Effector memory CD8-positive, alpha-beta T cell (primary cell): ENCODE results near the gene PRSS22.
"Not testable (repeated sequence)": the region's sequence is repeated elsewhere in the genome, so short reads cannot be mapped to it uniquely, and the experiment has no call there.

Experiments
- ATAC-seq: fragments of 150-1000 bp; cut with Tn5 transposase; replicated peaks from 2 replicates; pipeline ENCODE4 v1.10.0; 2021; ENCODE audit warnings: mild to moderate bottlenecking, moderate library complexity
- DNase-seq, 3 experiments: peaks; one replicate each; pipeline ENCODE4 v3.0.0; 2021
- H3K27ac Mint-ChIP-seq, 2 donors: one replicate each; pipeline ENCODE4 v1.8.0; 2022; ENCODE audit warnings: mild to moderate bottlenecking in 2 of 2, mixed read lengths in 2 of 2, moderate library complexity in 2 of 2
- H3K27me3 Mint-ChIP-seq, 2 donors: one replicate each; pipeline ENCODE4 v1.8.0; 2022; ENCODE audit warnings: mixed read lengths in 2 of 2
- H3K36me3 Mint-ChIP-seq: one replicate; pipeline ENCODE4 v1.8.0; 2022; ENCODE audit warnings: mild to moderate bottlenecking, moderate library complexity, mixed read lengths; ENCODE audit not compliant: insufficient read depth
- H3K4me1 Mint-ChIP-seq, 2 donors: one replicate each; pipeline ENCODE4 v1.8.0; 2022; ENCODE audit warnings: low read depth in 2 of 2, mixed read lengths in 2 of 2
- H3K4me3 Mint-ChIP-seq, 2 donors: one replicate each; pipeline ENCODE4 v1.8.0; 2022; ENCODE audit warnings: mild to moderate bottlenecking in 2 of 2, mixed read lengths in 2 of 2, moderate library complexity in 2 of 2
- H3K9me3 Mint-ChIP-seq, 2 donors: one replicate each; pipeline ENCODE4 v1.8.0; 2022; ENCODE audit warnings: mixed read lengths in 2 of 2
- total RNA-seq, 9 experiments: gene quantifications; one replicate each; lab custom pipeline; 2026; lab: John Stamatoyannopoulos, UW

PRSS22 gene, protein sequence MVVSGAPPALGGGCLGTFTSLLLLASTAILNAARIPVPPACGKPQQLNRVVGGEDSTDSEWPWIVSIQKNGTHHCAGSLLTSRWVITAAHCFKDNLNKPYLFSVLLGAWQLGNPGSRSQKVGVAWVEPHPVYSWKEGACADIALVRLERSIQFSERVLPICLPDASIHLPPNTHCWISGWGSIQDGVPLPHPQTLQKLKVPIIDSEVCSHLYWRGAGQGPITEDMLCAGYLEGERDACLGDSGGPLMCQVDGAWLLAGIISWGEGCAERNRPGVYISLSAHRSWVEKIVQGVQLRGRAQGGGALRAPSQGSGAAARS
- 0.07 to 5.3 (median 0.36) reads per million in 9 experiments for total RNA-seq

DNA sequence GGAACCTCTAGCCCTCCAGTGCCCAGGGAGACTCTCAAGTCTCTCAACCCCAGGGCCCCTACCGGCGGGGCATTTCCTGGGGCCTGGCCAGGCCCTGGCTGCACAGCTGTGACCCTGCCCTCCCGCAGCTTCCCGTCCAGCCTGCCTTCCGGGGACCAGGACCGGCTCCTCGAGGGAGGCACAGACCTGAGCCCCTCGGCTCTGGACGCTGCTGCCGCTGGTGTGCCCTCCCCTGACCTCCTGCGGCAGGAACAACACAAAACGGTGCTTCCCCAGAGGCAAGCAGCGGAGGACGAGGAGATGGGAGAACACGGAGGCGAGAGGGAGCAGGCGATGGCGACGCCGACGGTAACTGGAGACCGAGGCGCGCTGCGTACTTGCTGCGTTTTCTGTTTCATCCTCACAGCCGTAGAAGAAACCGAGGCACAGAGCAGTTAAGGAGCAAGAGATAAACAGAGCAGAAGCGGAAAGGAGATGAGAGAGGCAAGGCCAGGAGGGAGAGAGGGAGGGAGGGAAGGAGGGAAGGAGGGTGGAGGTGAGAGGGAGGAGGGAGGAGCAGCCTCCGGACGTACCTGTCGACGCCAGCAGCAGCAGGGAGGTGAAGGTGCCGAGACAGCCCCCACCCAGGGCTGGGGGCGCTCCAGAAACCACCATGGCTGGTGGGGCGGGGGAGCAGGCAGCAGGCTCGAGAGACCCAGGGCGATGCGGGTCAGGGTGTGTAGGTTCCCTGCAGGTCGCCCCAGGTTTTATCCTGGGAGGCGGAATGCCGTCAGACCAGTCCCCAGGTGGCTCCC is at the start of gene PRSS22:
PRSS22 (minus strand) TSS at position 720 of the 794 bp plus-strand sequence; CDS start at position 654, 66 bp downstream.
- peak within 1 kb of the TSS; percentile 45 to 84 for H3K27ac Mint-ChIP-seq
- peak; percentile 58 for ATAC-seq

DNA sequence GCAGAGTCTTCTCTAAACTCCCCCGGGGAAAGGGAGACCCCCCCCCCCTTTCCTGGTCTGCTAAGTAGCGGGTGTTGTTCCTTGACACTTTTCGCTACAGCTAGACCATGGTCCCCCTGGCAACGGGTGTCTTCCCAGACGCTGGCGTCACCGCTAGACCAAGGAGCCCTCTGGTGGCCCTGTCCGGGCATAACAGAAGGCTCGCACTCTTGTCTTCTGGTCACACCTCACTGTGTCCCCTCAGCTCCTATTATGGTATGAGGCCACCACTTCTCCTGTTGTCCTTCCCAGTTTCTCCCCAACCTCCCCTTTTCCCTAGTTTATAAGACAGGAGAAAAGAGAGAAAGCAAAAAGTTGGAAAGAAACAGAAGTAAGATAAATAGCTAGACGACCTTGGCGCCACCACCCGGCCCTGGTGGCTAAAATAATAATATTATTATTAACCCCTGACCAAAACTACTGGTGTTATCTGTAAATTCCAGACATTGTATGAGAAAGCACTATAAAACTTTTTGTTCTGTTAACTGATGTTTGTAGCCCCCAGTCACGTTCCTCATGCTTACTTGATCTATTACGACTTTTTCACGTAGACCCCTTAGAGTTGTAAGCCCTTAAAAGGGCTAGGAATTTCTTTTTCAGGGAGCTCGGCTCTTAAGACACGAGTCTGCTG is 49.2 kb upstream of the PRSS22 start:
- peaks cover 12% of the 10 kb centered on the region for H3K36me3 Mint-ChIP-seq
- H3K27ac Mint-ChIP-seq: peak overlapping the region in 1 of 2 donors; percentile 81
- H3K9me3 Mint-ChIP-seq, H3K27me3 Mint-ChIP-seq, ATAC-seq: not testable (repeated sequence)
- peak; percentile 49 to 56 (median 55) for DNase-seq
- peaks cover 25 to 29% of the 10 kb centered on the region in 2 donors for H3K4me1 Mint-ChIP-seq
- peak overlapping the region in 1 of 2 donors; percentile 91 for H3K4me3 Mint-ChIP-seq

More for the DNA sequence above, at the start of gene PRSS22:
- peaks cover 5 to 6% of the 10 kb centered on the region in 2 donors for H3K4me1 Mint-ChIP-seq
- H3K36me3 Mint-ChIP-seq: peaks cover 7% of the 10 kb centered on the region
- no peak for DNase-seq
- H3K9me3 Mint-ChIP-seq: peaks cover 2 to 9% of the 10 kb centered on the region in 2 donors
- H3K4me3 Mint-ChIP-seq: peak within 1 kb of the TSS; percentile 75 to 87
- peaks cover 12 to 26% of the 10 kb centered on the region in 2 donors for H3K27me3 Mint-ChIP-seq

DNA sequence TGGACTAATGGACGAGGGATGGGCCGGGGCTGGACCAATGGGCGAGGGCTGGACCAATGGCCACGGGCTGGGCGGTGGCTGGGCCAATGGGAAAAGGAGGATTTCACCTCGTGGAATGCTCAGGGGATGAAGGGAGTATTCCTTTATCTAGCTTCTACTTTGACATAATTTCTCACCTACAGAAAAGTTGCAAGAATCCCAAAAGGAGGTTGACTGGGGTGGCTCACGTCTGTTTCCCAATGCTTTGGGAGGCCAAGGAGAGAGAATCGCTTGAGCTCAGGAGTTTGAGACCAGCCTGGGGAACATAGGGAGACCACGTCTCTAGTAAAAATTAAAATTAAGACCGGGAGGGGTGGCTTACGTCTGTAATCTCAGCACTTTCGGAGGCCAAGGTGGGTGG is 48.0 kb upstream of the PRSS22 start:
- H3K36me3 Mint-ChIP-seq: peaks cover 8% of the 10 kb centered on the region
- H3K27ac Mint-ChIP-seq: peak overlapping the region; percentile 41 to 81
- H3K9me3 Mint-ChIP-seq: no peaks in the 10 kb centered on the region

GRCh38 chr16:2905241-2905987 is 47.4 kb upstream of the PRSS22 start:
- no peaks in the 10 kb centered on the region for H3K27me3 Mint-ChIP-seq
- peaks cover 9% of the 10 kb centered on the region for H3K36me3 Mint-ChIP-seq
- peaks cover 19 to 26% of the 10 kb centered on the region in 2 donors for H3K4me1 Mint-ChIP-seq
- DNase-seq (peak; percentile 82 to 91 (median 86)), ATAC-seq (peak; percentile 78)
- peak overlapping the region; percentile 49 to 91 for H3K27ac Mint-ChIP-seq
- peak overlapping the region; percentile 91 to 98 for H3K4me3 Mint-ChIP-seq
- H3K9me3 Mint-ChIP-seq: no peaks in the 10 kb centered on the region

More for the DNA sequence above, 48.0 kb upstream of the PRSS22 start:
- Mint-ChIP-seq H3K4me3 (peak overlapping the region; percentile 91 to 98), H3K4me1 (peaks cover 19 to 26% of the 10 kb centered on the region in 2 donors), H3K27me3 (no peaks in the 10 kb centered on the region)
- DNase-seq (no peak), ATAC-seq (no peak)

GRCh38 chr16:2904922-2905240 is 46.9 kb upstream of the PRSS22 start:
- Mint-ChIP-seq H3K27me3 (no peaks in the 10 kb centered on the region), H3K4me3 (peak overlapping the region; percentile 91 to 98), H3K4me1 (peaks cover 19 to 26% of the 10 kb centered on the region in 2 donors), H3K36me3 (peaks cover 11% of the 10 kb centered on the region), H3K27ac (peak overlapping the region; percentile 49 to 91), H3K9me3 (no peaks in the 10 kb centered on the region)
- ATAC-seq (no peak), DNase-seq (peak in 1 of 3 experiments; percentile 31)

GRCh38 chr16:2904100-2904921 is 46.3 kb upstream of the PRSS22 start:
- peak overlapping the region; percentile 49 to 91 for H3K27ac Mint-ChIP-seq
- peak overlapping the region; percentile 91 to 98 for H3K4me3 Mint-ChIP-seq
- ATAC-seq (peak; percentile 63), DNase-seq (peak; percentile 66 to 72 (median 71))
- no peaks in the 10 kb centered on the region for H3K9me3 Mint-ChIP-seq
- peaks cover 11% of the 10 kb centered on the region for H3K36me3 Mint-ChIP-seq
- peaks cover 19 to 26% of the 10 kb centered on the region in 2 donors for H3K4me1 Mint-ChIP-seq
- no peaks in the 10 kb centered on the region for H3K27me3 Mint-ChIP-seq

GRCh38 chr16:2902337-2903130 is 44.6 kb upstream of the PRSS22 start:
- DNase-seq (no peak), ATAC-seq (no peak)
- Mint-ChIP-seq H3K4me3 (no peak overlapping the region), H3K36me3 (peaks cover 7% of the 10 kb centered on the region), H3K9me3 (no peaks in the 10 kb centered on the region), H3K27me3 (no peaks in the 10 kb centered on the region), H3K4me1 (peaks cover 19 to 26% of the 10 kb centered on the region in 2 donors), H3K27ac (no peak overlapping the region)

DNA sequence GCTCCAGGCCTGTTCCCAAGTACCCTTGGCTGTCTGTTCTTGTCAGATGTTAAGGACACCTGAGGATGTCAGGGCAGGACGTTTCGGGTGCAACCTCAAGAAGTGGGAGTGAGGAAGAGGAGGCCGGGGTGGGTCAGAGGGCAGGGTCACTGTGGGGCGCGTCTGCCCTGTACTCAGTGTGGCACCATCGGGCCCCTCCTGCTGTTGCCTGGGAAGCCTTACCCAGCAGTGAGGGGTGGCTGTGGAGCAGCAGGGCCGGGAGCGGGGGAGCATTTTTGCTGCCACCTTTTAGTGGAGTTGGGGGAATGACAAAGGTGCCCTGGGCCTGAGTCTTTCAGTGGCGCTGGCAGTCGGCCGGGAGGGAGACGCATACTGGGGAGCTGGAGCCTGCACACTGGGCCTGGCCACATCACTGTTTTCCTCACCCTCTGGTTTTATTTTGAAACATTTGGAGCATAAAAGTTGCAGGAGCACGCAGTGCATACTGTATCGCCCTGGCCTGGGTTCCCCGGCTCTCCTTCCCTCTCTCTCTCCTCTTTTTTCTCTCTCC is 42.6 kb upstream of the PRSS22 start:
- no peak overlapping the region for H3K27ac Mint-ChIP-seq
- ATAC-seq (no peak), DNase-seq (no peak)
- H3K4me1 Mint-ChIP-seq: peaks cover 9% of the 10 kb centered on the region in 2 donors
- no peaks in the 10 kb centered on the region for H3K27me3 Mint-ChIP-seq
- peaks cover 3% of the 10 kb centered on the region for H3K36me3 Mint-ChIP-seq
- H3K4me3 Mint-ChIP-seq: no peak overlapping the region
- H3K9me3 Mint-ChIP-seq: no peaks in the 10 kb centered on the region

DNA sequence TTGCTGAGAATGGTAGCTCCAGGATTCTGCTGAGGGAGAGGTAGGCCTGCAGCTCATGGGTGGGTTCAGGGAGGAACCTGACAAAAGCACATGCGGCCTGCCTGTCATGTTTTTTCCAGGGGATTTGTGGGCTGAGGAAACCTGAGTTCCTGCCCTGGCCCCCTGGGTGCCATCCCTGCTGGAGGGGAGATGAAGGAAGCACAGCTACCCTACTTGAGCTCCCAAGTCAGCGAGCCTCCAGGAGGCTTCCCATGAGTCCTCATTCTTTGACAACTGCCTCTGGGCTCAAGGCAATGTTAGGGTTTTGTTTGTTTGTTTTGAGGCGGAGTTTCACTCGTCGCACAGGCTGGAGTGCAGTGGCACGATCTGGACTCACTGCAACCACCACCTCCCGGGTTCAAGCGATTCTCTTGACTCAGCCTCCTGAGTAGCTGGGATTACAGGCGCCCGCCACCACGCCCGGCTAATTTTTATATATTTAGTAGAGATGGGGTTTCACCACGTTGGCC is 41.6 kb upstream of the PRSS22 start:
- Mint-ChIP-seq H3K27me3 (no peaks in the 10 kb centered on the region), H3K4me1 (peaks cover 6 to 7% of the 10 kb centered on the region in 2 donors), H3K9me3 (no peaks in the 10 kb centered on the region), H3K27ac (no peak overlapping the region), H3K4me3 (no peak overlapping the region), H3K36me3 (peaks cover 2% of the 10 kb centered on the region)
- no peak for ATAC-seq
- no peak for DNase-seq

- Mint-ChIP-seq H3K27ac (no peak overlapping the region), H3K4me1 (peaks cover 3% of the 10 kb centered on the region in 2 donors), H3K27me3 (no peaks in the 10 kb centered on the region), H3K9me3 (no peaks in the 10 kb centered on the region), H3K4me3 (no peak overlapping the region), H3K36me3 (peaks cover 3% of the 10 kb centered on the region)
- DNase-seq: no peak
- ATAC-seq: no peak
Observed at GRCh38 chr16:2898831-2899563, 41.0 kb upstream of the PRSS22 start.

- H3K4me3 Mint-ChIP-seq: no peak overlapping the region
- DNase-seq (no peak), ATAC-seq (no peak)
- peak overlapping the region in 1 of 2 donors; percentile 53 for H3K27ac Mint-ChIP-seq
- no peaks in the 10 kb centered on the region for H3K9me3 Mint-ChIP-seq
- H3K36me3 Mint-ChIP-seq: peaks cover 5% of the 10 kb centered on the region
- no peaks in the 10 kb centered on the region for H3K4me1 Mint-ChIP-seq
- H3K27me3 Mint-ChIP-seq: no peaks in the 10 kb centered on the region
Observed at GRCh38 chr16:2897110-2897509, 39.1 kb upstream of the PRSS22 start.
